PC-3 (cell line): ENCODE results near the gene RAB11FIP4.

Experiments
- EZH2 ChIP-seq: fragments of 300-600 bp; sonication (generic); IDR thresholded peaks from one replicate; pipeline ENCODE4 v1.6.1; 2017; ENCODE audit warnings: antibody characterized with exemption, mild to moderate bottlenecking, low read length; ENCODE audit not compliant: unreplicated experiment
- EZH2phosphoT487 ChIP-seq: fragments of 300-600 bp; sonication (generic); IDR thresholded peaks from 2 replicates; pipeline ENCODE4 v1.6.1; 2018; ENCODE audit warnings: mild to moderate bottlenecking, antibody characterized with exemption, low read length, borderline replicate concordance
- TF ChIP-seq, protein P1 (sequence below): fragments of 300-600 bp; sonication (generic); conservative IDR thresholded peaks from 2 replicates; pipeline ENCODE4 v1.5.1; 2017; ENCODE audit warnings: antibody characterized with exemption, low read depth, mild to moderate bottlenecking, low read length

DNA sequence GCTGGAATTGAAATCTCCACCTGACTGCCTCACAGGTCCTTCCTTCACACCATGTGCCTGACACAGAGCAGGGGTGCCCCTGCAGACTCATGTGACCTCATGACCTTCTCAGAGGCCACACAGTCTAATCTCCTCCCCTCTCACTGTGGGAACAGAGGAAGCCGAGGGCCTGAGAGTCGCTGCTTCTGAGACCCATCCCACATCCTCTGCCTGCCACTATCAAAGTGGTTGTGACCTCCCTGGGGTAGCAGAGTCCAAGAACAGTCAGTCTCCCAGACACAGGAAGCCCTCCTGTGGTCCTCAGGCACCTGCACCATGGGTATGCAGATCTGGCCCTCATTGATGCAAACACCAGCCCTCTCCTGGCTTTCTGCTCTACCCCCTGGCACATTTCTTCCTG is 78.5 kb downstream of the RAB11FIP4 start:
- TF ChIP-seq, protein P1, sequence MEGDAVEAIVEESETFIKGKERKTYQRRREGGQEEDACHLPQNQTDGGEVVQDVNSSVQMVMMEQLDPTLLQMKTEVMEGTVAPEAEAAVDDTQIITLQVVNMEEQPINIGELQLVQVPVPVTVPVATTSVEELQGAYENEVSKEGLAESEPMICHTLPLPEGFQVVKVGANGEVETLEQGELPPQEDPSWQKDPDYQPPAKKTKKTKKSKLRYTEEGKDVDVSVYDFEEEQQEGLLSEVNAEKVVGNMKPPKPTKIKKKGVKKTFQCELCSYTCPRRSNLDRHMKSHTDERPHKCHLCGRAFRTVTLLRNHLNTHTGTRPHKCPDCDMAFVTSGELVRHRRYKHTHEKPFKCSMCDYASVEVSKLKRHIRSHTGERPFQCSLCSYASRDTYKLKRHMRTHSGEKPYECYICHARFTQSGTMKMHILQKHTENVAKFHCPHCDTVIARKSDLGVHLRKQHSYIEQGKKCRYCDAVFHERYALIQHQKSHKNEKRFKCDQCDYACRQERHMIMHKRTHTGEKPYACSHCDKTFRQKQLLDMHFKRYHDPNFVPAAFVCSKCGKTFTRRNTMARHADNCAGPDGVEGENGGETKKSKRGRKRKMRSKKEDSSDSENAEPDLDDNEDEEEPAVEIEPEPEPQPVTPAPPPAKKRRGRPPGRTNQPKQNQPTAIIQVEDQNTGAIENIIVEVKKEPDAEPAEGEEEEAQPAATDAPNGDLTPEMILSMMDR: no peak
- TF ChIP-seq EZH2phosphoT487: no peak
- TF ChIP-seq EZH2: no peak
